Measurements from ENCODE around the gene RHBDF2. TPM values are rescaled to one million over a fixed set of nuclear protein-coding genes. Genes with fewer than 3 reads are reported as not detected.

Gene RHBDF2
- total RNA-seq, 1 experiment from 2014 or later = 19.7 TPM

GRCh38 chr17:76479515-76480060, 21.6 kb downstream of the RHBDF2 start:
- no peak overlapping the region for H3K18ac ChIP-seq (ENCODE audit: insufficient read length, low read depth, low read length)
- no peak overlapping the region; a peak in 1 of 7 replicates for H3K27ac Mint-ChIP-seq
- no peak overlapping the region for H2BK20ac ChIP-seq (ENCODE audit: low read depth, low read length, poor library complexity, severe bottlenecking)
- no peak overlapping the region for H4K91ac ChIP-seq (ENCODE audit: insufficient read length, low read depth, low read length)
- peaks cover 0 to 4% of the 10 kb centered on the region in 2 experiments; a peak in 1 of 4 replicates for H3K4me1 Mint-ChIP-seq
- H2BK15ac ChIP-seq (ENCODE audit: low read depth, low read length) = no peak overlapping the region
- H4K8ac ChIP-seq (replicated peaks; ENCODE audit: insufficient read length, low read depth, low read length) = no peak overlapping the region
- H3K4me1 ChIP-seq (ENCODE audit: insufficient read depth, low read length) = no peaks in the 10 kb centered on the region
- DNase-seq = no peak
- no peaks in the 10 kb centered on the region; a peak in 1 of 5 replicates for H3K9me3 Mint-ChIP-seq
- H3K27ac ChIP-seq (ENCODE audit: insufficient read length, low read depth, low read length) = no peak overlapping the region
- H3K9me3 ChIP-seq (ENCODE audit: control insufficient read depth, low read depth, low read length) = no peaks in the 10 kb centered on the region
- no peak overlapping the region for H3T11ph ChIP-seq (ENCODE audit: low read length)
- H2BK5ac ChIP-seq (ENCODE audit: insufficient read length, low read length) = no peak overlapping the region
- no peak overlapping the region for H3K56ac ChIP-seq (ENCODE audit: insufficient read length, low read depth, low read length)
- WGBS (ENCODE audit: extremely low coverage, insufficient read length, low lambda C conversion rate) = no CpG with 5 or more reads among the region's 14 CpGs
- no peak overlapping the region for H2AK5ac ChIP-seq (ENCODE audit: insufficient read length, low read length)
- TF ChIP-seq CTCF (conservative IDR thresholded peaks at IDR 0.05) = no peak
- H3K23me2 ChIP-seq (ENCODE audit: insufficient read length, low read depth, low read length, poor library complexity, severe bottlenecking) = no peaks in the 10 kb centered on the region
- no peak overlapping the region for H2BK12ac ChIP-seq (ENCODE audit: insufficient read length, low read depth, low read length)
- no peaks in the 10 kb centered on the region for H3K27me3 ChIP-seq (ENCODE audit: insufficient read depth, low read length)
- H3K9ac ChIP-seq (ENCODE audit: extremely low read depth, insufficient read length, low read length) = no peak overlapping the region
- no peak overlapping the region for H3K14ac ChIP-seq (ENCODE audit: insufficient read depth, low read length)
- H3K4ac ChIP-seq (ENCODE audit: low read depth, low read length) = no peak overlapping the region
- H2AFZ ChIP-seq (ENCODE audit: low read length) = no peak overlapping the region
- no peak overlapping the region for H3K4me3 Mint-ChIP-seq
- H3K4me2 ChIP-seq (ENCODE audit: insufficient read depth, insufficient read length, low read length) = no peak overlapping the region
- no peak overlapping the region for H3K23ac ChIP-seq (ENCODE audit: insufficient read length, low read depth, low read length)
- peaks cover 2% of the 10 kb centered on the region; the same call in 1 of the 2 replicates for H3K27me3 Mint-ChIP-seq (ENCODE audit: low read depth)
- peaks cover 1 to 9% (median 8%) of the 10 kb centered on the region in 3 experiments; a peak in 5 of 7 replicates for H3K36me3 Mint-ChIP-seq (ENCODE audit: insufficient read depth in 1 of 3, low read depth in 3 of 3)
- no peaks in the 10 kb centered on the region for H4K20me1 ChIP-seq (ENCODE audit: control insufficient read depth, insufficient read depth, insufficient read length)
- H4K5ac ChIP-seq (ENCODE audit: insufficient read length, low read depth, low read length) = no peak overlapping the region
- no peak overlapping the region for H2BK120ac ChIP-seq (ENCODE audit: low read depth, low read length, poor library complexity, severe bottlenecking)
- H3K79me1 ChIP-seq (ENCODE audit: insufficient read depth, low read depth, low read length, poor library complexity, severe bottlenecking) = no peaks in the 10 kb centered on the region
- no peaks in the 10 kb centered on the region for H3K79me2 ChIP-seq (ENCODE audit: insufficient read depth, low read length)

Data from H9 (cell line).